ENCODE results near the gene SLC9A8. TPM values are rescaled to one million over a fixed set of nuclear protein-coding genes. Genes with fewer than 3 reads are reported as not detected.
"Not testable (repeated sequence)": the region's sequence is repeated elsewhere in the genome, so short reads cannot be mapped to it uniquely, and the experiment has no call there.

SLC9A8 gene
- total RNA-seq, 1 donor from 2014 or later, result 35.0 TPM

DNA sequence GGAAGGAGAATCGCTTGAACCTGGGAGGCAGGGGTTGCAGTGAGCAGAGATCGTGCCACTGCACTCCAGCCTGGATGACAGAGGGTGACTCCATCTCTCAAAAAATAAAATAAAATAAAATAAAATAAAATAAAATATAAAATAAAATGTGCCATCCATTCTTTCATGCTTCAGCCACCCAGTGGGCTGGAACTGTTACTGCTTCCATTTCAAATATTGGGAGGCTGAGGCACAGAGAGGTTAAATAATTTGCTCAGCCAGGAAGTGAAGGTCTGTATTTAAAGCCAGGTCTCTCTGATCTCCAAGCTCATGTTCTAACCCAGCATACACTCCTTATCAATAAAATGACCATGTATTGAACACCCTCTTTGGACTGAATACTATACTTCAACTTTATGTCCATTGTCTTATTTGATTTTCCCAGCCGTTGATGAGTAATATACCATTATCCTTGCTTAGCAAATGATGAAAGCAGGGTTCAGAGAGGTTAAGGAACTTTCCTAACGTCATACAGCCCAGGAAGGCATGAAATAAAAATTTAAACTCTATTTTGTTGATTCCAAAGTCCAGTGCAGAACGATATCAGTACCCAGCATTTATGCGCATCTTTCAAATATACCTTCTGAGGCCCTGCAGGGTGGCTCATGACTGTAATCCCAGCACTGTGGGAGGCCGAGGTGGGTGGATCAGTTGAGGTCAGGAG, 25.8 kb upstream of the SLC9A8 start:
- DNase-seq (ENCODE audit: low spot score), result no peak

DNA sequence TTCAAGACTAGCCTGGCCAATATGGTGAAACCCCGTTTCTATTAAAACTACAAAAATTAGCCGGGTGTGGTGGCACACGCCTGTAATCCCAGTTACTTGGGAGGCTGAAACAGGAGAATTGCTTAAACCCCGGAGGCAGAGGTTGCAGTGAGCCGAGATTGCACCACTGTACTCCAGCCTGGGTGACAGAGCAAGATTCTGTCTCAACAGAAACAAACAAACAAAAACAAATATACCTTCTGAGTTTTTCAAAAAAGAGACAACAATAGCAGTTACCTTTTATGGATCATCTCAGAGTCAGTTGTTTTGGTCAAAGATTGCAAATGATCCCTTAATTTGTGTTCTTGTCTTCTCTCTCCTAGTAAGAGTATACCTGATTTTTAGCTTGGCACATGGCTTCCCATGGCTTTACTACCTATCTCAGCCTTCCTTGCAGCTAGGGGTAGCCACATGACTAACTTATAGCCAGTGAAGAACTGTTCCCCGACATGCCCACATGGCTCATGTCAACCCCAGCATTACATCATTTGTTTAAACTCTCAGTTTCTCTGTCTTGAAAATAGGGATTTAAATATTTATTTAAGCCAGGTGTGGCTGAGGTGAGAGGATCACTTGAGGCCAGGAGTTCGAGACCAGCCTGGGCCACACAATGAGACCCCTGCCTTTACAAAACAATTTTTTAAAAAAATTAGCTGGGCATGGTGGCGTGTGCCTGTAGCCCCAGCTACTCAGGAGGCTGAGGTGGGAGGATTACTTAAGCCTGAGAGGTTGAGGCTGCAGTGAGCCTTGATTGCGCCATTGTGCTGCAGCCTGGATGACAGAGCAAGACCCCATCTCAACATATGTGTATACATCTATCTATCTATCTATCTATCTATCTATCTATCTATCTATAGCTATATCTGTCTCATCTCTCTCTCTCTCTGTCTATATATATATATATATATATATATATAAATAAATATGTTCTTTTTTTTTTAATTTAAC, 25.0 kb upstream of the SLC9A8 start:
- DNase-seq (ENCODE audit: low spot score), result no peak

DNA sequence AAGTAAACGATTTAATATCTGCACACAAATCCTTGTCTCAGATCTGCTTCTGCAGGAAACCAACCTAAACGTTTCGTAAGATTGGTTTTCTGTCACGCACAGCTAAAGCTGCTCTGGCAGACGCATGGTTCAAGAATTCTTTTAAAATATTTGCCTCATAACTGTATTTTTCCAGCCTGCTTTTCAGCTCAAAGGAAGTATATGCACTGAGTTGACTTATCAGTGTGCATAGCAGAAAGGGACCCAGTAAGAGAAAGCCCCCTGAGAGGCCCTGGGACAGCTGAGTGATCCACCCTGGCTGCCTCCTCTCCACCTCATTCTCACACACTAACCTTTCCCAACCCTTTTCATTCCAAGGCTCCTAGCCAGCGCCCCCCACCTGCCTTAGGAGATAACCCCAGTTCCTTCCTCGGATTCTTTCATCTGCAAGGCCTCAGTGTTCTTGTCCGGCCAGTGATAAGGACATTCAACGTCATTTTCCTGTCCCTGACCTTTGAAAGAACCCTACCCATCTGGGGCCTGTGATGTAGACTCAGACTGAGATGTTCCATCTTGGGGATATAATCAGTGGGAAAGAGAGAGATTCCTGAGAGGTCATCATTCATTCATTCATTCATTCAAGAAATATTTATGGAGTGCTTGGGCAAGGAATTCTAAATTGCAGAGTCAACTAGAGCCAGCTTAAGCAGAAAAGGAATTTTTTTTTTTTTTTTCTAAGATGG, 22.4 kb upstream of the SLC9A8 start:
- no peak for DNase-seq (ENCODE audit: low spot score)

DNA sequence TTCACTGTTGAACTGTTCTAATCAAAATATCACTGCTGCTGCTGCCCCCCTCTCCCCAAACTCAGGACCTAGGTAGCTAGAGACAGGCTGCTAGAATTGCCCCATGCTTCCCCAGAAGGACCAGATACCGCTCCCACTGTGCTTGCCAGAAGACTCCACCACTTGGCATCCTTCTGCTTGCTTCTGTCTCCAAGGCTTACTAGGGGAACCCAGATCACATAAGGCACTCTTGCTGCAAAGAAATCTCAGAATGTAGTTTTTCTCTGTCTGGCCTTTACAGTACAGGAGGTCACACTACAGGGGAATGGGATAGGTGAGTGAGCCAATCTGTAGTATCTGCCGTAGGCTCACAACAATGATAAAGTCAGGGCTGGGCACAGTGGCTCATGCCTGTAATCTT, 21.5 kb upstream of the SLC9A8 start:
- no peak for DNase-seq (ENCODE audit: low spot score)

- DNase-seq (ENCODE audit: low spot score), result no peak
Observed at GRCh38 chr20:49792006-49792405, 20.6 kb upstream of the SLC9A8 start.

DNA sequence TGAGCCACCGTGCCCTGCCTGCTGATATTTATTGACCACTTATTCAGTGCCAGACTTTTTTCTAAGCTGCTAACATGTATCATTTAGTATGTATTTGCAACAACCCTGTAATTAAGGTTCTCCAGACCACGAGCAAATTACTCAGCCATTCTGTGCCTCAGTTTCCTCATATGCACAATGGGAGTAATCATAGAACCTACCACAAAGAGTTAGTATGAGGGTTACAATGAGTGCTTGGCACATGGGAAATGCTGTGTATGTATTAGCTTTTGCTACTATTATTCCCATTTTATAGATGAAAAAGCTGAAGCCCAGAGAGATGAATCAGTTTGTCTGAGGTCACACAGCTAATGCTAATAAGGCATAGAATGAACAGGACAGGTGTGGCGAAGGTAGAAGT, 20.0 kb upstream of the SLC9A8 start:
- no peak for DNase-seq (ENCODE audit: low spot score)

- no peak for DNase-seq (ENCODE audit: low spot score)
Observed at GRCh38 chr20:49794336-49795134, 18.1 kb upstream of the SLC9A8 start.

GRCh38 chr20:49795135-49795424, 17.5 kb upstream of the SLC9A8 start:
- DNase-seq (ENCODE audit: low spot score), result no peak

DNA sequence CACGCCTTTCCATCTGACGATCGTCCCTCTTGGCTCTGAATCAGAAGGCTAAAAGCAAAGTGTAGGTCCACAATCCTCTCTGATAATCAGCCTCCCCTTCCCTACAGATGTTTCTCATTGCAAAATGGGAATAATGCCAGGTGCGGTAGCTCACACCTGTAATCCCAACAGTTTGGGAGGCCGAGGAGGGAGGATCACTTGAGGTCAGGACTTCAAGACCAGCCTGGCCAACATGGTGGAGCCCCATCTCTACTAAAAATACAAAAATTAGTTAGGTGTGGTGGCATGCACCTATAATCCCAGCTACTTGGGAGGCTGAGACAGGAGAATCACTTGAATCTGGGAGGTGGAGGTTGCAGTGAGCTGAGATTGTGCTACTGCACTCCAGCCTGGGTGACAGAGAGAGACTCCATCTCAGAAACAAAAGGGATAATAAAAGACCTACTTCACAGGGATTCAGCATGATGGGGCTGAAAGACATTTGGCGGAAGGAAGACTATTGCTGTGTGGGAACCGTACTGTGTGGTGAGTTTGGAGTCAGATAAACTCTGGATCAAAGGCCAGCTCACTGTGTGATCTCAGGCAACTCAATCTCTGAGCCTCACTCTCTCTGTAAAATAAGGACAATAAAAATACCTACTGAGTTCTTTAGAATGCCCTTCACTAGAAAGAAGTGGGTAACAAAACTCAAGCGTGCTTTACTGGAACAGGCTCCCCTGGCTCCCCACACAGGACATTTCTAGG, 15.9 kb upstream of the SLC9A8 start:
- no peak for DNase-seq (ENCODE audit: low spot score)

DNA sequence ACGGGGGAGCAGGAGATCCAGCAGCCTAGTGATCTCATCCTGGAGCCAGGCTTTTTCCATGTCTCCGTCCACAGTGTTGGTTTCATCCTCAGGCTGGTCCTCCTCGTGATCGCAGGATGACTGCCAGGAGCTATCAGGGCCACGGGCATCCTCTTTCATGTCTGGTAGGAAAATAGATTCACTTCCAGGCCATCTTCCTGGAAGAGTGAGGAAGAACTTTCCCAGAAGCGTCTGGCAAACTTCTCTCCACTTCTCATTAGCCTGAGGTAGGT, 15.3 kb upstream of the SLC9A8 start:
- DNase-seq (ENCODE audit: low spot score), result no peak

DNA sequence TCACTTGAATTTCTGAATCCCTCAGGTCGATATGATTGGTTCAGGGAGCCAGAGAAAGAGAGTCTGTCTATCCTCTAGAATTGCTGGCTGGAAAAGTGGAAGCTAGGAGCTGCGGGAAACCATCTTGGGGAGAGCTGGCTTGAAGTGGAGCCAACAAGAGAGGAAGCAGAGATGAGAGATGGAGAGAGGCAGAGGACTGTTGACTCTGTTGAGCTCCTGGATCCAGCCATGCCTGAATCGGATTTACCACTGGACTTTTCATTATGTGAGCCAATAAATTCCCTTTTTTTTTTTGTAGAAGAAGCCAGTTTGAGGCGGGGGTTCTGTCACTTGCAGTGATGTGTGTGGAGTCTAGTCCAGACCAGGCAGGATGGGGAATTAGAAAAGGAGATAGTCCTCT, 13.9 kb upstream of the SLC9A8 start:
- DNase-seq (ENCODE audit: low spot score), result no peak

DNA sequence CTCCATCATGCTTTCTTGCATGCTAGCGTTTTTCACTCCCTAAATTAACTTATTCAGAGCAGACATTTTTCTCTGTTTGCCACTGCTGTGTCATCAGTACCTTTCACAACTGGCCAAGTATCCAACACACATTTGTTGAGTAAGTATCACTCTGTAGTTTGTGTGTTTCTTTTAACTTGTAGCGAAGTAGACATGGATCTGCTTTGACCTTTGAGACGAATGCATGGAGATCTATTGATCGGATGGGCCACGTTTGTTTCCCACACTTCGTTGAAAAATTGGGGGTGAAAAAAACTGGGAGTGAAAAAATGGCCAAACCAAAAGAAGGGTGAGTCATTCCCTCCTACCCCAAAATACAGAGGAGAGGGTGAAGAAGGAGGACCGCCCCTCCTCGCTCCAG, 12.9 kb upstream of the SLC9A8 start:
- DNase-seq (ENCODE audit: low spot score), result no peak

DNA sequence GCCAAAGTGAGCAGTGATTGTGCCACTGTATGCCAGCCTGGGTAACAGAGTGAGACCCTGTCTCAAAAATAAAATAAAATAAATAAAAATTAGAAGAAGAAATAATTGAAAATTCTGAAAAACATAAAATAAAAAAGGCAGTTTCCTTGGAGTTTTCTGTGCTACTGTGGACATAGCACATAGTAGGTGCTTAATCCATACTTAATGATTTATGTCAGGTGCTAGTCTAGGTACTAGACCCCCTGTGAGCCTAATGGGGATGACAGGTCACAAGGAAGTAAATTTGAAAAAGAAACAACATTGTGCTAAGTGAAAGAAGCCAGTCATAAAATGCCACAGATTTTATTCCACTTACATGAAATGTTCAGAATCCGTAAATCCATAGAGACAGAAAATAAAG, 9.2 kb upstream of the SLC9A8 start:
- no peak for DNase-seq (ENCODE audit: low spot score)

DNA sequence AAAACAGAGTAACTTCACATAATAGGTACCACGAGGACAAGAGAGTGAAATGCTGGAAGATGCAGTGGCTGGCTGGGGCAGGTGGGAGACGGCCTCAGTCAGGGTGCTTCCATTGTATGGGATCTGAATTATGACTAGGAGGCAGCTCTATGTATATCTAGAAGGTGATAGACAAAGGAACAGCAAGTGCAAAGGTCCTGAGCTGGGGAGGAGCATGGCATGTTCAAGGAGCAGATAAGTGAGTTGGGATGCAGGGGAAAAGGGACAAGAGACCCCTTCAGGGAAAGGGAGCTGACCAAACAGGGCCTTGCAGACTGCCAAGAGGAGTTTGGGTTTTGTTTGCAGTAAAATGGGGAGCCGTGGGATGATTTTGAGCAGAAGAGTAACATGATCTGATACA, 8.3 kb upstream of the SLC9A8 start:
- DNase-seq (ENCODE audit: low spot score), result no peak

GRCh38 chr20:49805224-49805876, 7.3 kb upstream of the SLC9A8 start:
- DNase-seq (ENCODE audit: low spot score), result not testable (repeated sequence)

DNA sequence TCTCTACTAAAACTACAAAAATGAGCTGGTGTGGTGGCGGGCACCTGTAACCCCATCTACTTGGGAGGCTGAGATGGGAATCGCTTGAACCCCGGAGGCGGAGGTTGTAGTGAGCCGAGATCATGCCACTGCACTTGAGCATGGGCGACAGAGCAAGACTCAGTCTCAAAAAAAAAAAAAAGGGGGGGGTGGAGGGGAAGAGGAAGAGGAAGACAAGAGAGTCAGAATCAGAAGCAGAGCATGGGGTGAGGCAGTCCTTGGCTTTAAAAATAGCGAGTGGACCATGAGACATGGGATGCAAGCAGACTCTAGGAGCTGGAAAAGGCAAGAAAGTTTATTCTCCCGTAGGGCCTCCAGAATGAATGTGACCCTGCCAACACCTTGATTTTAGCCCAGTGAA, 3.9 kb upstream of the SLC9A8 start:
- no peak for DNase-seq (ENCODE audit: low spot score)

DNA sequence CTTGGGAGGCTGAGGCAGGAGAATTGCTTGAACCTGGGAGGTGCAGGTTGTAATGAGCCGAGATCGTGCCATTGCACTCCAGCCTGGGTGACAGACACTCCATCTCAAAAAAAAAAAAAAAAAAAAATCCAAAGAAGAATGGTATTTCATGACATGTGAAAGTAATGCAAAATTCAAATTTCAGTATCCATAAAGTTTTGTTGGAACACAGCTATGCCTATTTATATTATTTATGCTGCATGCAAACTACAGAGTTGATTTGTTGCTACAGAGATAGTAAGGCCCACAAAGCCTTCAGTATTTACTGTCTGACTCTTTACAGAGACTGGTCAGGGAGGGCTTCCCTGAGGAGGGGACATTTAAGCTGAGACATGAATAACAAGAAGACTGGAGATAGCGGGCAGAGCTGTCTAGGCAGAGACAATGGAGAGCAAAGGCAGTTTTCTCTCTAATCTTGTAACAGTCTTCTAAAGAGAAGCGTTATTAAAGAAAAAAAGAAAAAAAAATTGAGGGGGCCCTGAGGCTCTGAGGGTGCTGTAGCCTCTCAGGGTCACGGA, 2.7 kb upstream of the SLC9A8 start:
- DNase-seq (ENCODE audit: low spot score), result no peak

GRCh38 chr20:49810491-49811190, 2.0 kb upstream of the SLC9A8 start:
- no peak for DNase-seq (ENCODE audit: low spot score)

DNA sequence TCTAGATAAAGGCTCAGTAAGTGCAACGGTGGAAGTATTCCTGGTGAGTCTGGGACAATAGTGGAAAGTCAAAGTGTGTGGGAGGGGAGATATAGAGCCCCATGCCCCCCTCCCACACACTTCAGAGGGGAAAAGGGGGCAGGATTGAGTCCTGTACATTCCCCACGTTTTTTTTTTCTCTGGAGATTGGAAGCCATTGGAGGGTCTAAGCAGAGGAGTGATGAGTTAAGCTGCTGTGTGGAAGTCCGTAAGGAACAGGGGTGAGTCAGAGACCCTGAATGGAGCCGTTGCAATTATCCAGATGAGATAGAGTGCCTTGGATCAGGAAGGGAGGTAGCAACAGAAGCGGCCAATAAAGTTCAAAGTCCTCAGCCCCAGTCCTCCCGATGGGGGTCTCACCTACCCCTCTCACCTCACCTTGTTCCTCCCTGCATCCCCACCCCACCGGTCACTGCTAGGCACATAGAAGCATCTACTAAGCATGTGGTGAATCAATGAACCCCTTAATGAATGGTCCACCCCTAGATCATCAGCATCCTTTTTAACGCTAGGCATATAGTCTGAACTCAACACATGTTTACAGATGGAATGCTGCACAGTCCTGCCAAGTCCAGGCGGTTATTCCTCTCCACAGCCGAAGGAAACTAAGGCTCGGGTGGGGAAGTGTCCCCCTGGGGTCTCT, 662 bp upstream of the SLC9A8 start:
- DNase-seq (ENCODE audit: low spot score), result no peak
